ENCODE results near the gene PRX.
A peak's percentile ranks its signal among the peaks of the same experiment; 100 is the strongest.
"Not testable (repeated sequence)": the region's sequence is repeated elsewhere in the genome, so short reads cannot be mapped to it uniquely, and the experiment has no call there.

The PRX gene

GRCh38 chr19:40389404-40390083, 23.6 kb downstream of the PRX start:
- DNase-seq (ENCODE audit: low read depth), result no peak

- DNase-seq (ENCODE audit: low read depth), result no peak
Measured at GRCh38 chr19:40388481-40388880, 24.7 kb downstream of the PRX start.

GRCh38 chr19:40387155-40387554, 26.0 kb downstream of the PRX start:
- no peak for DNase-seq (ENCODE audit: low read depth)

GRCh38 chr19:40383668-40384248, 29.4 kb downstream of the PRX start:
- no peak for DNase-seq (ENCODE audit: low read depth)

GRCh38 chr19:40381321-40381720, 31.9 kb downstream of the PRX start:
- DNase-seq (ENCODE audit: low read depth), result no peak

GRCh38 chr19:40380199-40381037, 32.8 kb downstream of the PRX start:
- no peak for DNase-seq (ENCODE audit: low read depth)

GRCh38 chr19:40379446-40380198, 33.6 kb downstream of the PRX start:
- no peak for DNase-seq (ENCODE audit: low read depth)

GRCh38 chr19:40378509-40378908, 34.7 kb downstream of the PRX start:
- no peak for DNase-seq (ENCODE audit: low read depth)

- DNase-seq (ENCODE audit: low read depth), result no peak
Measured at GRCh38 chr19:40377876-40378385, 35.2 kb downstream of the PRX start.

- DNase-seq (ENCODE audit: low read depth), result no peak
Measured at GRCh38 chr19:40376286-40376862, 36.8 kb downstream of the PRX start.

GRCh38 chr19:40374084-40374483, 39.1 kb downstream of the PRX start:
- no peak for DNase-seq (ENCODE audit: low read depth)

GRCh38 chr19:40371802-40372122, 41.4 kb downstream of the PRX start:
- DNase-seq (ENCODE audit: low read depth), result no peak

GRCh38 chr19:40370997-40371801, 42.0 kb downstream of the PRX start:
- no peak for DNase-seq (ENCODE audit: low read depth)

- not testable (repeated sequence) for DNase-seq (ENCODE audit: low read depth)
Measured at GRCh38 chr19:40370253-40370652, 42.9 kb downstream of the PRX start.

- no peak for DNase-seq (ENCODE audit: low read depth)
Measured at GRCh38 chr19:40369797-40370196, 43.4 kb downstream of the PRX start.

- no peak for DNase-seq (ENCODE audit: low read depth)
Measured at GRCh38 chr19:40367577-40368434, 45.4 kb downstream of the PRX start.

GRCh38 chr19:40366697-40367561, 46.2 kb downstream of the PRX start:
- no peak for DNase-seq (ENCODE audit: low read depth)

GRCh38 chr19:40365613-40366401, 47.4 kb downstream of the PRX start:
- DNase-seq (ENCODE audit: low read depth), result peak; percentile 80

All from CMK (cell line).